ENCODE data around the gene NDST1. TPM values are rescaled to one million over a fixed set of nuclear protein-coding genes. Genes with fewer than 3 reads are reported as not detected.

Gene NDST1
- total RNA-seq, 2 donors from 2014 or later = 0.87 to 4.5 TPM

DNA sequence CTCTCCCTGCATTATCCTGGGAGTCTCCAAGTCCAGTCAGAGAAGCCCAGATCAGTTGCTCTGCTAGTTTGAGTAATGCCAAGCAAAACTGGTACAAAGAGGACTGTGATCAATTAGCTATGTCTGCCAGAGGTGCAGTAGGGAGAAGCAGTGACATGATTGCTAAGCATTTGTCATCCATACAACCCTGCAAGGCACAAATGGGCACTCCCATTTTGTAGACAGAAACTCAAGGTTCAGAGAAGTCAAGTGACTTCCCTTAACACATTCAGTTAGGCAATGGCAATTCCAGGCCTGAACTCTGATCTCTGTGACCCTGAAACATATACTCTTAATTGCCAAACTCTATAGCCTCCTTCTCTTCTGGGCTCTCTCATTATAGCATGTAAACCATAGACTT is 34.0 kb downstream of the NDST1 start:
- peak overlapping the region in 1 of 2 donors; percentile 13 for H3K27ac Mint-ChIP-seq
- DNase-seq (ENCODE audit: low spot score in 2 of 2) = no peak
- H3K9me3 Mint-ChIP-seq = no peaks in the 10 kb centered on the region
- H3K36me3 Mint-ChIP-seq = no peaks in the 10 kb centered on the region
- no peak for ATAC-seq

DNA sequence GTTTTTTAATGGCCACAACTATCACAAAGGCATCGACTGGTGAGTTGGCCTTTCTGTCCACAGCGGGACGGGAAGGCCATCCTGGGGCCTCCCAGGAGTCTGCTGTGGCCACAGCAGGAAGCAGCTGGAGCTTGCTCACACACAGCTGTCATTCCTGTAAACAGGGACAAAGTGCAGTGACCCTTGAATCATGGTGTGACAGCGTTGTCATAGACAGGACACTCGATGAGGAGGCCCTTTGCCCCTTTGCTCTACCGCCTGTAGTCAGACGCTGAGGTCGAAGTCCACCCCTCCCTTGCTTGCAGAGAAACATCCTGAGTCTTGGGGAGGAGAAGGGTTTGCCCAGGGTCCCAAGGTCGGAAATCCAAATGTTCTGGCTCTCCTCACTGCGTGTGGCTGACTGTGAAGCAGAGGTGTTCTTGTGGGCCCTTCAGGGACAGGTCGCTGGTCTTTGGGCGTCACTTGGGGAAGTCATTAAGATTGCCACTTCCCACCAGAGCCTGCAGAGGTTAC is 35.1 kb downstream of the NDST1 start:
- H3K27ac Mint-ChIP-seq = no peak overlapping the region
- H3K36me3 Mint-ChIP-seq = no peaks in the 10 kb centered on the region
- H3K9me3 Mint-ChIP-seq = no peaks in the 10 kb centered on the region
- ATAC-seq (no peak), DNase-seq (ENCODE audit: low spot score in 2 of 2) (no peak)

DNA sequence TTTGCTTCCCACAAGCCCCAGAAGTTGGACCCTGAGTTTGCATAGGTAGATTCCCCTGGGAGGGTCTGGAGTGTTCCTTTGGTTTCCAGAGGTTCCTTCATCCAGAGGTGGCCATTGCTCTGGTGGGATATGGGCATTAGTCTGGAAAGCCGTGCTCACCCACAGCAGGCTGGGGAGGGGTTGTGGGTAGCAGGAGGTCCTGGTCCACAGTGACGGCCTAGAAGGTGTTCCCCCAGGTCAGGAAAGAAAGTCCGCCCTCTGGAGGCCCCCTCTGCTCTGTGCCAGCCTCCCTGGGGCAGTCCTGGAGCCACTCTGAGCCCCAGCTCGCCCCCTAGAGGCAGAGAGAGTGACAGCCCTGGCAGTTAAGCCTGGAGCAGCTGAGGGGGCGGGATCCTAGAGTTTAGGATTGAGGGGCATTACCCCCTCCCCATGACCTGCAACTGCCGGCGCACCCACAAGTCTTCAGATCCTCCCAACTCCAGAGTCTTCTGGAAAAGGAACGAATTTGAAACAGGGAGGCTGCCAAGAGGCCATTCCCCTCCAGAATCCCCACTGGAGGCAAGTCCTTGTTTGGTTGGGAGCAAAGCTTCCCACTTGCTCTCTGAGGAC is 36.8 kb downstream of the NDST1 start:
- DNase-seq (ENCODE audit: low spot score in 2 of 2) (peak; percentile 61 to 80), ATAC-seq (peak; percentile 91 to 93)
- Mint-ChIP-seq H3K9me3 (no peaks in the 10 kb centered on the region), H3K36me3 (no peaks in the 10 kb centered on the region), H3K27ac (no peak overlapping the region)

DNA sequence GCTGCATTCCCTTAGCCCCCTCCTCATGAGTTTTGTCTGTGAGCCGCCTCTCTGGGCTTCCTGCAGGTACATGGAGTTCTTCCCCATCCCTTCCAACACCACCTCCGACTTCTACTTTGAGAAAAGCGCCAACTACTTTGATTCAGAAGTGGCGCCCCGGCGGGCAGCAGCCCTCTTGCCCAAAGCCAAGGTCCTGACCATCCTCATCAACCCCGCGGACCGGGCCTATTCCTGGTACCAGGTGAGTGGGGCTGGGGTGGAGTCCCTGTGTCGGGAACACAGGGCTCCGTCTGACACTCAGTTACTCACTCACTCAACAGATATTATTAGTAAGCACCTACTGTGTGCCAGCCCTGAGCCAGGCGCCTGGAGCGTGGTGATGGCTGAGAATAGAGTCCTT is 37.3 kb downstream of the NDST1 start:
- DNase-seq (ENCODE audit: low spot score in 2 of 2) (no peak), ATAC-seq (no peak)
- Mint-ChIP-seq H3K36me3 (no peaks in the 10 kb centered on the region), H3K9me3 (no peaks in the 10 kb centered on the region), H3K27ac (peak overlapping the region in 1 of 2 donors; percentile 44)

DNA sequence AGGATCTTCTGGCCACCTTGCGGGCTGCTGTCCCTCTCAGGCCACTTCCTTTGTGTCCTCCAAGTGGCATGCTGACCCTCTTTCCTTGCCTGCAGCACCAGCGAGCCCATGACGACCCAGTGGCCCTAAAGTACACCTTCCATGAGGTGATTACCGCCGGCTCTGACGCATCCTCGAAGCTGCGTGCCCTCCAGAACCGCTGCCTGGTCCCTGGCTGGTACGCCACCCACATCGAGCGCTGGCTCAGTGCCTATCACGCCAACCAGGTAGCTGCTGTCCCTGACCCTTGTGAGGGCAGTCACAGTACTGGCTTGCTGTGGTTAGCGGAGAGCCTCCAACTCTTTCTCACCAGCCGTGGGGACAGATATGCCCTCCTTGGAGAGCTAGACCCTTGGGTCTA is 40.2 kb downstream of the NDST1 start:
- Mint-ChIP-seq H3K9me3 (no peaks in the 10 kb centered on the region), H3K36me3 (no peaks in the 10 kb centered on the region), H3K27ac (no peak overlapping the region)
- ATAC-seq (no peak), DNase-seq (ENCODE audit: low spot score in 2 of 2) (no peak)

DNA sequence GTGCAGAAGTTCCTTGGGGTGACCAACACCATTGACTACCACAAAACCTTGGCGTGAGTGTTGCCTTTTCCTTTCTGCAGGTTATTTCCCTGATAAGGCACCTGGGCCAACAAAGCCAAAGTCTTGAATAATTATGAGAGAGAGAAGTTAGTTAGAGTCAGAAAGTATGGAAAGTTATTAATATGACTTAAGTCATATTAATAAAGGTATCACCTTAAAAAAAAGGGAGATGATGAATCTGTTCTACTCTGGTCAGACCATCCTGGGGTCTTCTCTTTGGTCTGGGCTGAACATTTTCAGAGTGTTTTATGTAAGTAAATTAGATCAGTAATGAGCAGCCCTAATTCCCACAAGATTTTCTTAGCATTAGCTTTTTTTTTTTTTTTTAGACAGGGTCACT is 41.8 kb downstream of the NDST1 start:
- ATAC-seq (no peak), DNase-seq (ENCODE audit: low spot score in 2 of 2) (no peak)
- Mint-ChIP-seq H3K36me3 (no peaks in the 10 kb centered on the region), H3K9me3 (no peaks in the 10 kb centered on the region), H3K27ac (no peak overlapping the region)

DNA sequence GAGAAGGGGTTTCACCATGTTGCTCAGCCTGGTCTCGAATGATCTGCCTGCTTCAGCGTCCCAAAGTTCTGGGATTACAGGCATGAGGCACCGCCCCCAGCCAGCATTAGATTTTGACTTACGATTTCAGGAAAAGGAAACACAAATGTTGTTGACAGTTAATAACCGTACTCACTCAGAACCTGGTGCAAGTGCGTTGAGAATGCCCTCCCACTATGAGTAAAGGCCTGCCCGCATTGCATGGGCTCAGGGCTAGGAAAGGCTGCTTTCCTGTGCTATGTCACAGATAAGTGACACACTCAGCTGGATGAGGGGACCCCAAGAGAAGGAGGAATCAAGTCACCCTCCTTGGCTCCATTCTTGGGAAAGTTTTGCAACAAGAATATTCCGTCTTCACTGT is 42.4 kb downstream of the NDST1 start:
- Mint-ChIP-seq H3K36me3 (no peaks in the 10 kb centered on the region), H3K9me3 (no peaks in the 10 kb centered on the region), H3K27ac (no peak overlapping the region)
- DNase-seq (ENCODE audit: low spot score in 2 of 2) (no peak), ATAC-seq (no peak)

DNA sequence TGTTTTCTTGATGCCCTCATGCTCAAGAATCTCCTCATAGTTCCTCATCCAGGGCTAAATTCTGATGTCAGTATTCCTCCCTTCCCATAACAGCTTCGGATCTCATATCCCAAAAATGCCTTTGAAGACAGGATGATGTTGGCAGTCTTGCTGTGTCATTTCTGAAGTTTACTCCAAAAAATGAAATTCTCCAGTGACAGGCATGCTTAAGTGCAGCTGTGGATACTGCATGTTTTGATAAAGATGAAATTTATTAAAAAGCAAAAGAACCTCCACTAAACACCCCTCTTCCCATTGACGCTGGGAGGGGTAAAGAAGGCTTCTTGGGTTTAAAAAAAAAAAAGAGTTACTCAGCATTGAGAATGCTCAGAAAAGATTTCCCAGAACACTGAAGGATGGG is 43.1 kb downstream of the NDST1 start:
- H3K9me3 Mint-ChIP-seq = no peaks in the 10 kb centered on the region
- no peak overlapping the region for H3K27ac Mint-ChIP-seq
- DNase-seq (ENCODE audit: low spot score in 2 of 2) = no peak
- no peaks in the 10 kb centered on the region for H3K36me3 Mint-ChIP-seq
- no peak for ATAC-seq

DNA sequence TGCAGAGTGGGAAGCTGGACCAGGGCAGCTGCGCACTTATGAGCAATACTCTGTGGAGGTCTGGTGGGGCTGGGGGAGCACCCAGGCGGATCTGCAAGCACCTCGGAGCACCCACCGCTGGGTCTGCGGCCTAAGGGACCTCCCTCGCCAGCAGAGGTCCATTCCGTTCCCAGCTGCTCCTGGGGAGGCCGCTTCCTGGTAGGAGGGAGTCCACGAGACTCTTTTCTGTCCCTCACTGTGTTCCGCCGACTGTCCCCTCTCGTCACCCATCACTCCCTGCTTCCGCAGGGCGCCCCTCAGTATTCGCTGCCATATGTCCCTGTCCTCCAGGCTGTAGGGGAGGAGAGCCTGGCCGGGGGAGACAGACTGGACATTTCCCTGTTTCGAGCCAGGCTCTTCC is 45.5 kb downstream of the NDST1 start:
- Mint-ChIP-seq H3K9me3 (no peaks in the 10 kb centered on the region), H3K27ac (no peak overlapping the region), H3K36me3 (no peaks in the 10 kb centered on the region)
- no peak for ATAC-seq
- DNase-seq (ENCODE audit: low spot score in 2 of 2) = no peak

DNA sequence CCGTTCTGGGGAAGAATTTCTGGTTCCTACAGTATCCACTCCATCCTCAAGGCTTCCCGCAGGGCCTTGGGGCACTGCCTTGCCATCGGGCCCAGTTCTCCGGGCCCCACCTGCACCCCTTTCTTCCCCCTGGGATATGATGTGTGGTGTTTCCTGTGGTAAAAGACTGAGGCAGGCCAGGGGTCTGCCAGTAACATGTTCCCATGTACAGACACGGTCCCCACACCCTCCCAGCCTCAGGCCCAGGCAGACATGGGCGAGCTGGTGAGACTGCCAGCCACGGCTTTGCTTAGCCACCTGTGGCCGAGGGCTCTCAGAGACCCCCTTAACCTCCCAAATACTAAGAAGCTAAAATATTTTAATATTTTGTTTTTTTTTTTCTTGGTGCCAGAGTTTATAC is 46.0 kb downstream of the NDST1 start:
- DNase-seq (ENCODE audit: low spot score in 2 of 2) = no peak
- no peaks in the 10 kb centered on the region for H3K36me3 Mint-ChIP-seq
- ATAC-seq = no peak
- no peak overlapping the region for H3K27ac Mint-ChIP-seq
- no peaks in the 10 kb centered on the region for H3K9me3 Mint-ChIP-seq

DNA sequence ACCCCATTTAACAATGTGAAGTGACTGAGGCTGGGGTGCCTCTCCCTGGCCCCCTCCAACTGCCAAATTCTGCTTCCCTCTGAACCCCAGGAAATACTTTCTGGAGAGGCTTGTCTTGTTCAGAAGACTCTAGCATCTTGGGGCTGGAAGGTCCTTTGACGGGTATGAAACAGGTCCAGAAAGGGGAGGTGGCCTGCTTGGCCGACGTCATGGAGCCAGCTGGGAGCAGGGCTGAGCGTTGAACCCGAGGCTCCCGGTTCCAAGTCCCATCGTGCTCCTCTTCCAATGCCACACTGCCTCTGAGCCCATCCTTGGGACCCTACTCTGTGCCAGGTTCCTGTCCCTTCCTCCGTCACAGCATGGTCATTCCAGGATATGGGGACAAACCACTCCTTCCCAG is 46.9 kb downstream of the NDST1 start:
- H3K9me3 Mint-ChIP-seq = no peaks in the 10 kb centered on the region
- ATAC-seq = no peak
- no peak for DNase-seq (ENCODE audit: low spot score in 2 of 2)
- no peaks in the 10 kb centered on the region for H3K36me3 Mint-ChIP-seq
- H3K27ac Mint-ChIP-seq = no peak overlapping the region

DNA sequence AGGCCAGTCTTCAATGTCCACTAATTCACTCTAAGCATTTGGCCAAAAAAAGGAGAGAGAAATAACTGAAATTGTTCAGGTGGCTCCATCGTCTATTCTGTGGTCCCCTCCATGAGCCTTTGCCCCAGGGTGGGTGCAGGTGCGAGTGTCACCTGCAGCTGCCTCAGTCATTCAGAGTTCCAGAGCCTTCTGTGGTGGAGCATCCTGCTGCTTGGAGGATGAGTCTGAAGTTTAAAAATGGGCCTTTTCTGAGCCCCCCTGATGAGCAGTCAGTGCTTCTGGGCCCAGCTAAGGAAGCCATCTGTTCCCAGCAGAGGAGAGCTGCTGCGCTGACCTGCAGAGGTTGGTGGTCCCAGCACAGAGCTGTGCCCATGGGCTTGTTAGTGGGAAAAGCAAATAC is 48.2 kb downstream of the NDST1 start:
- no peak for DNase-seq (ENCODE audit: low spot score in 2 of 2)
- no peak for ATAC-seq
- no peaks in the 10 kb centered on the region for H3K36me3 Mint-ChIP-seq
- no peaks in the 10 kb centered on the region for H3K9me3 Mint-ChIP-seq
- H3K27ac Mint-ChIP-seq = peak overlapping the region in 1 of 2 donors; percentile 10

DNA sequence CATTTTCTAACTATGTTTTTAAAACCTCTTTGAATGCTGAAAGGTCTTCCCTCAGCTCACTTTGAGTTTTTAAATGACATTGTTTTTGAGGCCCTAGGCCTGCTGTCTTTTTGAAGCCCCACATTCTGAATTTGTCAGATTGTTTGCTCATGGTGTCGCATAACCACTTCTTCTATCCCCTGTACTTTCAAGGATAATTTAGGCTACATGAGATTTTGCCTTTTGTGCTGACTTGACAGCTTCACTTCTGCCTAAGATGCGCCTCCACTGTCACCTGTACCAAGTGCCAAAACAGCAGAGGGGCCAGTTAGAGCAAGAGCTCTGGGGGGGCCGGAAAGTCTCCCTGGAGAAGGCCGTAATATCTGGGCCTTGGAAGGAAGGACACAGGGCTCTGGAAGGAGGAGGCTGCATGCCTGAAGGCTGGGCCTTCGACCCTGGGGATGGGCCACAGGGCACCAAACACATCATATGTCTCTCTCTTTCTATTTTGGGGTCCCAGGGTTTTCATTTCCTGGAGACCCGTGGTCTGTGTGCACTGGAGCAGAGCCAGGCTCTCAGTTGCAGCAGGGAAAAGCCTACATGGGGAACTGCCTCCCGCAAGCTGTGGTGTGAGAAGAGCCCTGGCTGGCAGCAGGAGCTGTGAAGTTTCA is 49.1 kb downstream of the NDST1 start:
- DNase-seq (ENCODE audit: low spot score in 2 of 2) = no peak

DNA sequence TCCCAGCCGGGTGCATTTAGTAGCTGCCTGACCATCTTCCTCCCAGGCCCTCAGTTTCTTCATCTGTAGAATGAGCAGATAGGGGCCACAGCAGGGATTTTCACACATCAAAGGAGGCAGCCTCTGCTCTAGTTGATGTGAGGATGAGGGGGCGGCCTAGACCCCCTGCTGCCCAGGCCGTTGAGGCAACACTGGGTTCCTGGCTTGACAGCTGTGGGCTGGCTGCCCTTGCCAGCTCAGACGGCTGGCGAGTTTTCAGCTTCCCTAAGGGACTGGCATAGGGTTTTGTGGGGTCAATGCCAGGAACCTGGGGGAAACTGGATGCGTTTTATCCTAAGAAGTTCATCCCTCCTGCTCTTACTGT is 49.6 kb downstream of the NDST1 start:
- no peaks in the 10 kb centered on the region for H3K9me3 Mint-ChIP-seq
- no peak for DNase-seq (ENCODE audit: low spot score in 2 of 2)
- no peak for ATAC-seq
- H3K36me3 Mint-ChIP-seq = no peaks in the 10 kb centered on the region
- H3K27ac Mint-ChIP-seq = no peak overlapping the region

More for the DNA sequence above, 49.1 kb downstream of the NDST1 start:
- no peak for ATAC-seq
- Mint-ChIP-seq H3K27ac (no peak overlapping the region), H3K9me3 (no peaks in the 10 kb centered on the region), H3K36me3 (no peaks in the 10 kb centered on the region)

DNA sequence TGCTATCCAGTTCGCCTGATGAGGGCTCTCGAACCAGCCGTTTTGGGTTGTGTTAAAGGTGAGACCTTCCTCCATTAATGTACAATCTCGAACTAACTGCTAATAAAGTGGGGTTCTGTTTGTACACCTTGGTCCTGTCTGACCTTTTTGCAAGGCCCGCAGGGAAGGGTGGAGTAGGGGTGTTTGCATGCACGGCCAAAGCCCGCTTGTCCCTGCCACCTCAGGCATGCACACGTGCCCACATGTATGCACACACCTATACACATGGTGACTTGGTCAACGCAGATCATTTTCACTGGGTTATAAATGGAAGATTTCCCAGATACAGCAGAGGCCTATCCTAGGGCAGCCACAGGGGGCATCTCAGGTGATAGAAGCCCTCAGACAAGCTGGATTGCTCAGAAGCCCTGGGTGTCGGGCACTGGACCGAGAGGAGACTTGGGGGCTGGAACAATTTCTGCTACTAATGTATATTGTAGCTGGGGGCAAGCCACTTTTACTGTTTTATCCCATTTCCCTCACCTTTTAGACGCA is 50.2 kb downstream of the NDST1 start:
- H3K27ac Mint-ChIP-seq = no peak overlapping the region

DNA sequence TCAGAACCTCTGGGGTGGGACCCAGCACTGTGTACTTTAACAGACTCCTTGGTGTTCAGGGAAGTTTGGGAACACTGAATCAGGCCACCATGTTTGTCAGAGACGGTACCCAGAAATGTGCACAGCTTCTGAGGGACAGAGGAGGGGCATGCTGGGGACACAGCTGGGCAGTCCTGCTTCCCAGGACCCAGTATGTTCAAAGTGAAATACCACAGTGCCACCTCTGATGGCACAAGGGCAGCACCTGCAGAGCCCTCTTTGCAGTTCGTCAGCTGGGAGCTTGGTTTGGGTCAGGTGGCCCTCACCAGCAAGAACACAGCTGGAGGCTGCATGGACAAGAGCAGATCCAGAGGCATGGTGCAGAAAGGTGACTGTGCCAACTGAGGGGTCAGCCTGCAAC is 51.2 kb downstream of the NDST1 start:
- Mint-ChIP-seq H3K27ac (no peak overlapping the region), H3K9me3 (no peaks in the 10 kb centered on the region)

More for the DNA sequence above, 50.2 kb downstream of the NDST1 start:
- Mint-ChIP-seq H3K9me3 (no peaks in the 10 kb centered on the region), H3K36me3 (no peaks in the 10 kb centered on the region)
- DNase-seq (ENCODE audit: low spot score in 2 of 2) = no peak
- no peak for ATAC-seq

DNA sequence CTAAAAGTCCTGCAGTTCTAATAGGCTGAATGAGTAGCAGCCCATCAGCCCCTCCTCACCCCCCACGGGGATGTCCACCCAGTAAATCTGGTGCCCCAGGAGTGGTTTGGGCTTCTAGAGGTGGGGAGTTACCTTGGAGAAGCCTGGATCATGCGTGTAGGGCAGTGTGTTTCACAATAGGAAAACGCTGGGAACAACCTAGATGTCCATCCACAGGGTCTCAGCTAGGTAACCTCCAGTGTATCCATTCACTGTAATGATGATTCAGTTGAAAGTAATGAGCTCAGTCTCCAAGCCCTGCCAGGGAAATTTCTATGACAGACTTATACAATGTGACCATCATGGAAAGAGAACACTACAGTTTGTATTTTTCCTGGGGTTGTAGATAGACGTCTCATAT is 51.8 kb downstream of the NDST1 start:
- no peak for ATAC-seq

More for the DNA sequence above, 51.2 kb downstream of the NDST1 start:
- ATAC-seq (no peak), DNase-seq (ENCODE audit: low spot score in 2 of 2) (no peak)
- H3K36me3 Mint-ChIP-seq = no peaks in the 10 kb centered on the region

More for the DNA sequence above, 51.8 kb downstream of the NDST1 start:
- Mint-ChIP-seq H3K27ac (no peak overlapping the region), H3K9me3 (no peaks in the 10 kb centered on the region), H3K36me3 (no peaks in the 10 kb centered on the region)
- no peak for DNase-seq (ENCODE audit: low spot score in 2 of 2)
